Jurkat, Clone E6-1 (cell line): ENCODE measurements around the gene SGMS1.

Source experiments
- DNase-seq: peaks from one replicate; pipeline ENCODE4 v3.0.0-alpha.2; 2011; ENCODE audit warnings: low read depth, low spot score
- H3K4me3 ChIP-seq: 2 replicates; pipeline ENCODE4 v1.5.1; 2011; ENCODE audit warnings: mild to moderate bottlenecking, low read length, control low read depth, moderate library complexity

SGMS1 gene

DNA sequence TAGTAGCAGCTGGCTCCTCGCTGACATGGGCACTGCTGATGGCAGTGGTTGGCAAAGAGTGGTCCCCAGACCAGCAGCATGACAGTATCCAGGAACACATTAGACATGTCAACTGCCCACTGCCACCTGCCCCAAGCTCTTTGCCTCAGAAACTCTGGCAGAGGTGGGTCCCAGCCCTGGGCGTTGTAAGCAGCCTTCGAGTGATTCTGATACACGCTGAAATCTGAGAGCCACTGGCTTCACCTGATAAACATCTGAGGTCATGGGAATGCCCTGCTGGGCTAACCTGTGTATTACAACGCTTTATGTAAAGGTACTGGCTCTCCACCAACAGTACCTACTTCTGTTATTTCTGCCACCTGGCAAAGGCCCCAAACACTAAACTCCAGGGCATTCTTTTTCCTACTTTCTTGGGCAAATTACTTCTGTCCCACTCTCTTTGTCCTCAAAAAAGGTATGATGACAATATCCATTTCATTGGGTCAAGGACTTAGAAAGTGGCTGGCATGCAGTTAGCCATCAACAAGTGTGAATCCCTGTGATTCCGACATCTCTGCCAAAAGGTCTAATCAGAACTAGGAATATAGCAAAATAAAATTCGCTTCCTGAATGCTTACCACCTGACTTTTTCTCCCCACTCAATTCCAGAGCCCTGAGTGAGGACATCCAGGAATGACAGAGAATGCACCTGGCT, 9.2 kb downstream of the SGMS1 start:
- H3K4me3 ChIP-seq, result no peak overlapping the region
- DNase-seq, result no peak

DNA sequence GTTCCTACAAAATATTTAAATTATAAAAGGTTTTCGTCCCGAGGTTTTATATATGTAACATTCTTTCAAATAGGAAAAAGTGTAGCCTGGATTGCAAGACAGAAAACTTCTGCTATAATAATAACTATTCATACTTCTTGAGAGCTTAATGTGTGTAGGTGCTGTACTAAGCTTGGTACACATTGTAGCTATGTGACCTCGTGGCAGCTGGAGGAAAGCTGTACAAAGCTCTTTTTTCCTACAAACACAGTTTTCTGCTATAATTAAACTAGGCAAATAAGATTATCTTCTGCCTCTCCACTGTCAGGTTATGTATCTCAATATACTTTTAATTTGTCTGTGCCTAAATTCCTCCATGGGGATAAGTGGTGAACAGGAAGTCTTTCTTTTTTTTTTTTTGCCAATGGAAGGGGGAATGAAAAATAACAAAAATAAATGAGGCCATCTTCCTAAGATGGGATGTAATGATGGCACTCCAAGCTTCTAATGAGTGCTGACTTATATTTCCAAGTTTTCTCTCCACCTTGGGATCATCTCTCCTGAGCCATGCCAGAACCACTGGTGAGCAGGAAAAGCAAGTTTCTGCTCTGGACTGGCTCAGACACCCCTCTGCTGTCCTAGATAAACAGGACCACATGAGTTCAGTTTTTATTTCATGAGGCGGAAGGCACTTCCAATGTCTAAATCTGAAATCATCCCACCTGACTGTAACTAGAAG, 9.9 kb downstream of the SGMS1 start:
- DNase-seq, result no peak
- no peak overlapping the region for H3K4me3 ChIP-seq

GRCh38 chr10:50613150-50613549, 10.6 kb downstream of the SGMS1 start:
- H3K4me3 ChIP-seq, result no peak overlapping the region
- DNase-seq, result no peak

DNA sequence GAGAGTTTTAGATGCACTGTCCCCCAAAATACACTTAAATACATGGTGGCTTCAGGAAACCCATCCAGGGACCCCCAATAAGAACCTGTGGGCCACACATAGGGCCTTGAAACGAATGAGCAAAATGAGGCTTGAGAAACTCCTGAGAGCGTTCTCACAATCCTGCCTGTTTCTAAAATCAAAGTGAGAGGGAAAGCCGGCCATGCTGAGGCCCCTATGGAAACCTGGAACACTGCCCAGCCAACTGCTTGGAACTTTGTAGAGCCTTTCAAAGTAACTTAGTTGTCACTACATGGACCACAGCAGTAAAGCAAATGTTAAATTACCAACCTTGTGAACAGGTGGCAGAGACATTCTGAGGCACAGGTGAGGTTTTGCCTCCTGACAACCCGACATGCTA, 13.4 kb downstream of the SGMS1 start:
- DNase-seq, result no peak
- no peak overlapping the region for H3K4me3 ChIP-seq

DNA sequence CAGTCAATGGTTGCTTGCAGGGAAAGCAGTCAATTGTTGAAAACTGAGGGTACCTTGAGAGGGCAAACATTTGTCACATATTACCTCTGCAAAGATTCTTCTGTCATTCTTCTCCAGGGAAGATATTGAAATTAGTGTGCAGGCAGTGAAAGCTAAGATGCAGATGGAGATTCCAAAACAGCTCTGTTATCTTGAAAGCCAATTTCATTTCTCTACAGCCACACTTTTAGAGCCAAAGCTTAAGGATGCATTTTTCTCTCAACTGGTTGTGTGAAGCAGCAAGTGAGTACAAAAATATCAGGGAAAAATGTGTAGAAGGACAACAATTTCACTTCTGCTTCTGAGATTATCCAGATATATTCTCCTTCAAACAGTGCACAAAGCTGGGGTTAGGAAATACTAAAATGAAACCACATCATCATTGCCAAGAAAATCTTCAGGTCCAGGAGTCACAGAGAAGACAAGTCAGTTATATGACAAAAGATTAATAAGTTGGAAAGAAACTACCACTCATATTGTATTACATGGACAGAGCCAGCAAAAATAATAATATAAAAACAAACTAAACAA, 16.3 kb downstream of the SGMS1 start:
- DNase-seq, result no peak
- H3K4me3 ChIP-seq, result no peak overlapping the region

- H3K4me3 ChIP-seq, result no peak overlapping the region
- no peak for DNase-seq
Measured at GRCh38 chr10:50605951-50606270, 17.8 kb downstream of the SGMS1 start.

DNA sequence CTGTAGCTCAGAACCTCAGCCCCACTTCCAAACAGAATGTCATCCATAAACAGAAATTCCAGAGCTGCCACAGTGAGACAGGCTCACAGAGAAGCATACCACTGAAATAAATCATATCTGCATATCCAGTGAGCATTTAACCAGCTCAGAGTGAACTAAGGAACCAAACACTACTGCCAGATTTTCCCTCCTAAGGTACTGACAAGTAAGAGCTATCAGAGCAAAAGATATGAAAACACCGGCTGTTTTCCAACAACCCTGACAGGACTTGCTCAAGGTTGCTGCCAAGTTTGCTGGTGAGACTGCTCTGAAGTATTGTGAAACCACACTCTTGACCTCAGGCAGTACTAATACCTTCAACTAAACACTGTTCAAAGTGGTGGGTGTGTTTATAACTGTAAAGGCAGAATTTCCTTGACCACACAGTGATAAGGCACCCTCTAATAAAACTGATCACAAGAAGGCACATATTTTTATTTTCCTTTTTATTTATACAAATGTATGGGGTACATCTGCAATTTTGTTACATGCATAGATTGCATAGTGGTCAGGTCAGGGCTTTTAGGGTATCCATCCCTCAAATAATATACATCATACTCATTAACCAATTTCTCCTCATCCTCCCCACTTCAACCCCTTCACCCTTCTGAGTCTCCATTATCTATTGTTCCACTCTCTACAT, 18.3 kb downstream of the SGMS1 start:
- no peak overlapping the region for H3K4me3 ChIP-seq
- no peak for DNase-seq

- no peak for DNase-seq
- no peak overlapping the region for H3K4me3 ChIP-seq
Measured at GRCh38 chr10:50604809-50605208, 18.9 kb downstream of the SGMS1 start.

DNA sequence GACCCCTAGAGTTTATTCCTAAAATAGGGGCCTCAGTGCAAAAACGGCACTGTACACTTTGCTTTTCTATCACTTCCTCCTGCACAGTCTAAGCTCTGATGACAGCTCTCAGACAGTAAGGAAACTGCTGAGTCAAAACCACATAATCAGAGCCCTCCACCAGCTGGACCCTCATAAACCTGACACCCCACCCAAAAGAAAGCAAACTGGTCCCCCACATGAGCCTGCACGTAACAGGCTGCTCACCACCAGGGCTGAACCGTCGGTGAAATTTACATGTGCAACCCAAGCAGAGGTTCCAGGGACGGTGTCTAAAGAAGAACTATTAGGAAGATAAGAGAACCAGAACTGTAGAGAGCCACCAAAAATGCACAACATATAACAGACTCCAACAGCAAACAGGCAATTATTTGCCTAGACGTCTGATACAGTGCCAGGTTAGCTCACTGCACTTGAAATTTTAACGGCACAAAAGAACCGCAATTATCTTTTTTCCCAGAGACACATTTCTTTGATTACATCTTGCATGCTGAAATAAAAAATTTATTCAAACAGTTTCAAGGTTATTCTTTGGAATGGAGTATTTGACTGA, 19.6 kb downstream of the SGMS1 start:
- no peak overlapping the region for H3K4me3 ChIP-seq
- no peak for DNase-seq

DNA sequence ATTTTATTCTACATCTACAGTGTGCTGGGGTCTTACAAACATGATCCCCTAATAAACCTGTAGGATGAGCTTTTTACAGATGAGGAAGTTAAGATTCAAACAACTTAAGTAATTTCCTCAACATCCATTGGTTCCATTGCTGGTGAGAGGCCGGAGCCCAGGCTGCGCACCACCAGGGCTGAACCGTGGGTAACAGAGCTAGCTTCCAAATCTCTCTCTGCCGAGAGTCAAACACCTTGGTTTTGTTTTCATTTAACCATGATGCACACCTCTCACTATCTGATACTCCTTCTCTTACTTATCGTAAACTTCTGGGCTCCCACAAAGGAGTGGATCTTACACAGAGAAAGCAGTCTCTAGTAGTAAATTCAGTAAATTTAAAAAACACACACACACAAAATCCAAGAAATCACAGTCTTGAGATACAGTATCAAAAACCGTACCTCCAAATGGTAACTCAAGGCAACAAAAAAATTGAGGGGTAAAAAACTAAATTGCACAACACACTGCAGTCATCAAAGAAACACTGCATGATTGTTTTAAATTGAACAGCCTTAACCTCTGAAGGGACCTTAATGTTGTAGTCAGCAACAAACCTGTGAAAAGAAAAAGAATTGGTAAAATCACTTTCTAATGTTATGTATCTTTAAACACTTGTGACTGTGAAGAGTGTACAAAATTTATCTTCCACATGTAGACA, 20.5 kb downstream of the SGMS1 start:
- no peak overlapping the region for H3K4me3 ChIP-seq
- DNase-seq, result no peak

- H3K4me3 ChIP-seq, result no peak overlapping the region
- no peak for DNase-seq
Measured at GRCh38 chr10:50601974-50602373, 21.8 kb downstream of the SGMS1 start.

DNA sequence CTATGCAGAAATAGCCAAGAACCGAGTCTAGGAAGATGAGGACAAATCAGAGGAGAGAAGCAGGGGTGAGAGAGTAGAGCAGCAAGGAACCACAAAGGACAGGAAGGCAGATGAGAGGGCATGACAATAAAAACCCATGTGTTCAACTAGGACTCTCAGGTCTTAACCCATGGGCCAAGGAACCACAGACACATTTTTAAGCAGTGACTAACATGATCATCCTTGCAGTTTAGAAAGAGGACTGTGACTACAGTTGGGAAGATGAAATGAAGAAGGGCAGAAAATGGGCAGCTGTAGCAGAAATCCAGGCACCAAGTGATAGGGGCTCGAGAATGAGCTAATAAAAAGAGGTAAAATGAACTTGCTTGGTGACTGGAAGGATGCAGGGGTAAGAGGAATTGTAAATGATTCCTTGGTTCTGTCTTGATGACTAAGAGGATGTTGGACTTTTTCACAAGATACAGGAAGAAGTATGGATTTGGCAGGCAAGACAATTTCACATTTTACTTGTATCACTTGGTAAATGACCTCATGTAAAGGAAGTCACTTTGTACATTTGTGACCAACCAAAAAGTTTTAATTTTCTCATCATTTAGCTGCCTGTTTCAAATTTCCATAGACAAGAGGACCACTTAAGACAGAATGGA, 22.8 kb downstream of the SGMS1 start:
- no peak overlapping the region for H3K4me3 ChIP-seq
- no peak for DNase-seq

GRCh38 chr10:50600286-50600685, 23.5 kb downstream of the SGMS1 start:
- no peak for DNase-seq
- H3K4me3 ChIP-seq, result no peak overlapping the region

DNA sequence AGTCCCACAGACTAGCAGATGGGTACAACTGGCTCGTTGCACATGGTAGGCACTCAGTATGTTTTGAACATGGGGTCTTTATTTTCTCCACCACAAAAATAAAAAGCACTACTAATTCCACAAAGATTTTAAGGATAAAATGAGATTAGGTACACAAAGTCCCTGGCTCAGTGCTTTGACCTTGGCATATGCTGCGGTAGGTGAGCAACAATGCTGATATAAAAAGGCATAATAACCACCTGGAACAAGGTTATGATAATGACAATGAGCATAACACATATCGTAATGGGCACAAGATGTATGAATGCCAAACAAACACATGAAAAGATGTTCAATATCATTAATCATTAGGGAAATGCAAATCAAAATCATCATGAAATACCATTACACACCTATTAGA, 26.9 kb downstream of the SGMS1 start:
- no peak for DNase-seq

GRCh38 chr10:50596456-50596855, 27.3 kb downstream of the SGMS1 start:
- H3K4me3 ChIP-seq, result no peak overlapping the region
- DNase-seq, result no peak

More for the DNA sequence above, 26.9 kb downstream of the SGMS1 start:
- no peak overlapping the region for H3K4me3 ChIP-seq

GRCh38 chr10:50595785-50596184, 28.0 kb downstream of the SGMS1 start:
- DNase-seq, result no peak
- H3K4me3 ChIP-seq, result no peak overlapping the region

DNA sequence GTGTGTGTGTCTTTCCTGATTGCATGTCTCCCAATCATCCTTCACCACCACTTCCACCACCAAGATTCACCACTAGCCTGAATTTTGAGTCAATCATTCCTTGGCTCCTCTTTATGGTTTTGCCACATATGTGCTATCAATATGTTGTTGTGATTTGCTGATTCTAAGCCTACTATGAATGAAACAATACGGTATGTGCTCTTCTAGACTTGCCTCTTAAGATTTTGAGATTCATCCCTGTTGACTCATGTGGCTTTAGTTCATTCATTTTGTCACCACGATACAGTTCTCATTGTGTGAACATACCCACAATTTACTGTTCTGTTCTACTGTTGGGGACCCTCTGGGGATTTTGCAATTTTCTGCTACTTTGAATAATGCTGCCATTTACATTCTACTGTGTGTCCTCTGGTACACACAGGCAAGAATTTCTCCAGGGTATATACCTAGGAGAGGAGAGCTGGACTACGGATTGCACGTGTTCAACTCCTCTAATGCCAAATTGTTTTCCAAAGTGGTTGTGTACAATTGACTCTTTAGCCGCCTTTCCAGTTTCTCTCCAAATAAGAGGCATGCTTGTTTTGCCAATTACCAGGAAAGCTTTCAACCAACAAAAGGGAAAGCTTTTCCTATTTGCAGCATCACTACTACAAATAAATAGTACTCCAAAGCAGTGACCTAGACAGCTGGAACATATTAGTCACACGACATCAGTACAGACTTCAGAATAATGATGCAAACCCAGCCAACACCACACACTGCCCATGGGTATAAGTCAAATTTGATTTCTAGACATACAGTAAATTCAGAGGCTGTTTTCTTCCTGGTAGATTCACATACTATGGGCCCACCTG, 30.0 kb downstream of the SGMS1 start:
- no peak overlapping the region for H3K4me3 ChIP-seq
- no peak for DNase-seq

DNA sequence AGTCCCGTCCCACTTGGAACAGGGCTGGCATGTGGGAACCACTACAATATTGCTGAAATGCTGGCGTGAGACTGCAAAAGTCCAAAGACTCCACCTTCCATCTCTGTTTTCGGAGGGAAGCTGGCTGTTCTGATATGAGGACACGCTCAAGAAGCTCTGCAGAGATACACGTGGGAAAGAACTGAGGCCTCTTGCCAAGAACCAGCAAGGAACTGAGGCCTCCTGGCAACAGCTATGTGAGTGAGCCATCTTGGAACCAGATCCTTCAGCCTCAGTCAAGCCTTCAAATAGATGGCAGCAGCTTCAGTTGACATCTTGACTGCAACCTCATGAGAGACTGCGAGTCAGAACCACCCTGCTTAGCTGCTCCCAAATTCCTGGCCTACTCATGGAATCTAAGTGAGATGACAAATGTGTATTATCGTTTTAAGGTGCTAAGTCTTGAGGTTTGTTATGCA, 30.8 kb downstream of the SGMS1 start:
- no peak overlapping the region for H3K4me3 ChIP-seq
- DNase-seq, result no peak
